AG10803 (cell line): ENCODE measurements around the gene LHFPL6.

Experiments used
- DNase-seq: peaks from one replicate; pipeline ENCODE4 v3.0.0; 2010; ENCODE audit warnings: low read depth
- H3K4me3 ChIP-seq: 2 replicates; pipeline ENCODE4 v1.5.1; 2011; ENCODE audit warnings: mild to moderate bottlenecking, low read length, control low read depth
- TF ChIP-seq, protein P1 (sequence below): conservative IDR thresholded peaks from 2 replicates; pipeline ENCODE4 v1.5.1; 2011; ENCODE audit warnings: mild to moderate bottlenecking, low read length, control low read depth, inconsistent platforms

LHFPL6 gene

DNA sequence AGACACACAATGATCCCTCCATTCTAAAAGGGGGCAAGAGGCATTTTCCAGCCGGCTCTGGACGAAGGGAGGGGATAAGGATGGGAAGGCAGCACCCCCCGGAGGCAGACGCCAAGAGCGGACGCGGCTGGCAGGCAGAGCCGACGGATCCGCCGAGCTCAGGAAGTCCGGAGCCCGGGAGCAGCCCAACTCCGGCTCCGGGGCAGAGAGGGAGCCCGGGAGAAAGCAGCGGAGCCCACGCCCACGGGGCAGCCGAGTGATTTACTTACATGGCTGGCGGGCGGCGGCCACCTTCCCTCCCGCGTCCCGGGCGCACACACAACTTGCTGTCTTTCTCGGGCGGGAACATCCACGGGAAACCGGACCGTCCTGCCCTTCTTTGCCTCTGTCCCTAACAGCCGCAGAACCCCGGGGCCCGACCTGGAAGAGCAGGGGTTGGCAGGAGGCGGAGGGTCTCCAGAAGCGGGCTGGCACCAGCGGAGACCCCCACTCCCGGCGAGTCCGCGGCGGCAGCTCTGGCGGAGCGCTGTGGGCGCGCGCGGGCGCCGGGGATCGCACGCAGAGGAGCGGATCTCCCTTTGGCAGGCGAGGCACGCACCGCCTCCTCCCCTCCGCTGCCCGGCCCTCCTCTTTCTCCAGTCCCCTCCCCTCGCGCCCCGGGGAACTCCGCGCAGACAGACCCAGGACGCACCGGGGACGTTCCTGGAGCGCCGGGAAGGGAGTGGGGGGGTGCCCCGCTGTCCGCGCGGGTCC is at the start of gene LHFPL6:
LHFPL6 (minus strand) TSS at position 580 of the 753 bp plus-strand sequence.
- H3K4me3 ChIP-seq, result peak within 1 kb of the TSS; percentile 83
- TF ChIP-seq, protein P1, sequence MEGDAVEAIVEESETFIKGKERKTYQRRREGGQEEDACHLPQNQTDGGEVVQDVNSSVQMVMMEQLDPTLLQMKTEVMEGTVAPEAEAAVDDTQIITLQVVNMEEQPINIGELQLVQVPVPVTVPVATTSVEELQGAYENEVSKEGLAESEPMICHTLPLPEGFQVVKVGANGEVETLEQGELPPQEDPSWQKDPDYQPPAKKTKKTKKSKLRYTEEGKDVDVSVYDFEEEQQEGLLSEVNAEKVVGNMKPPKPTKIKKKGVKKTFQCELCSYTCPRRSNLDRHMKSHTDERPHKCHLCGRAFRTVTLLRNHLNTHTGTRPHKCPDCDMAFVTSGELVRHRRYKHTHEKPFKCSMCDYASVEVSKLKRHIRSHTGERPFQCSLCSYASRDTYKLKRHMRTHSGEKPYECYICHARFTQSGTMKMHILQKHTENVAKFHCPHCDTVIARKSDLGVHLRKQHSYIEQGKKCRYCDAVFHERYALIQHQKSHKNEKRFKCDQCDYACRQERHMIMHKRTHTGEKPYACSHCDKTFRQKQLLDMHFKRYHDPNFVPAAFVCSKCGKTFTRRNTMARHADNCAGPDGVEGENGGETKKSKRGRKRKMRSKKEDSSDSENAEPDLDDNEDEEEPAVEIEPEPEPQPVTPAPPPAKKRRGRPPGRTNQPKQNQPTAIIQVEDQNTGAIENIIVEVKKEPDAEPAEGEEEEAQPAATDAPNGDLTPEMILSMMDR, result peak; percentile 42
- DNase-seq, result peak; percentile 77

DNA sequence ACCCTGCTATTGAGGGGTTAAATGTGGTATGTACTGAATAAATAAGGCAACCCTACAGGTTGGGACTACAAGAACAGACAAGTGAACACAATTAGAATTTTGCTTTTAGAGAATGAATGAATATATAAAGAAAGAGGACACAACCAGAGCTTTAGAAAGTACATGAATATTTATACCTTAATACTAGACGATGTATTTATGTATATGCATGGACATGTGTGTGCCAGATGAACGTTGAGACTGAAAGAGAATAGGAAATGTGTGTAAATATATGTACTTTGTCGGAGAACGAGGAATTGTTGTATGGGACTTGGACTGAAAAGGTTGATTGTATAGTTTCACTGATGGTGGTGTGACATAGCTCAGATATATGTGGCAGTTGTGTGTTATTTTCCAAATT is 43.1 kb upstream of the LHFPL6 start:
- no peak for DNase-seq
- TF ChIP-seq, protein P1, result no peak
- no peak overlapping the region for H3K4me3 ChIP-seq

DNA sequence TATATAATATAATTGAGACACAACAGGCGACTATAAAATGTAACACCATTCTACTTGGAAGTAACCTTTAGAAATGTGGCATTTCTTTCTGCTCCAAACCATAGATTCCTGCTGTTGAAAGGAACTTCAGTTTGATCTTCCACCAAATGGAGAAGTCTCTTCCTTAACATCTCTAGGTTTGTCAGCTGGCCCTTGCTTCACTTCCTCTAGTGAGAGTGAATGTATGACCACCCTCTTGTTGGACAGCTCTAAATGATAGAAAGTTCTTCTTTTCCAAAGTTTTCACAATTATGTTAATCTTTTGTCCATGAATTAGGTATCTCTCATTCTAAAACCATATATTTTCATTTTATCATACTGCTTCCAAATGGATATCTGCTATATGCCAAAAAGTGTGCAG is 38.7 kb upstream of the LHFPL6 start:
- H3K4me3 ChIP-seq, result no peak overlapping the region
- no peak for DNase-seq
- TF ChIP-seq, protein P1, result no peak

DNA sequence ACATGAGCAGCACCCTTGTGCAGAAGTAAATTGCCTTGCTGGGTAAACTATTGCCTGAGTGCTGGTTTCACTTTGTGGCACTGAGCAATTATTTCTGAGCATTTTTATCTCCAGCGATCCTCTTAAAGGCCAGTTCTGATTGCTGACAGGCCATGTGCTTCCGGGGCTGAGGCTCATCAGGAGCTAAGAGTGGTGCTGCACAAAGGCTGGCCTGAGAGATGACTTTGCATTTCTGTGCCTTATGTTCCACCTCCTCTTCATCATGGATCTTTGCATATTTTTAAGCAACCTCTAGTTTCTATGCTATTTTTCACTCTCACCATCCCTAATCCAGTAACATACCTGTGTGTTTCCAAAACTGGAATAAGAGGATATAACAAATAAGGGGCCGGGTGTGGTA is 34.9 kb upstream of the LHFPL6 start:
- DNase-seq, result no peak
- TF ChIP-seq, protein P1, result no peak
- H3K4me3 ChIP-seq, result no peak overlapping the region

DNA sequence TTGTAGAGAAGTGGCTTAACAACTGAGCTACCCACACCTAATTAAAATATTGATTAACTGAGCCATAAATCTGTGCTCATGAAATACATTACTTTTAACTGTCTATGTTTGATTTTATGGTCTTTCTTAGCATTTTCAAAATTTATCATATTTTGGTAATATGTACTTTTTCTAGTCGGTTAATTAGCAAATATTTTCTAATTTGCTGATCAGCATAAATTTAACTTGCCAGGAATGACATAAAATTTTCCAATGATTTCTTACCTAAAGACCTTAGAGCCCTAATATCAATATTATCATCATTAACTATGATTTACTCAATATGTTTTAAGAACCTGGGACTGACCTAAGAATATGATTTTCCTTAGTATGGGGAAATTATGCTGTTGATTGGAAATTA is 32.6 kb upstream of the LHFPL6 start:
- H3K4me3 ChIP-seq, result no peak overlapping the region
- TF ChIP-seq, protein P1, result no peak
- no peak for DNase-seq

DNA sequence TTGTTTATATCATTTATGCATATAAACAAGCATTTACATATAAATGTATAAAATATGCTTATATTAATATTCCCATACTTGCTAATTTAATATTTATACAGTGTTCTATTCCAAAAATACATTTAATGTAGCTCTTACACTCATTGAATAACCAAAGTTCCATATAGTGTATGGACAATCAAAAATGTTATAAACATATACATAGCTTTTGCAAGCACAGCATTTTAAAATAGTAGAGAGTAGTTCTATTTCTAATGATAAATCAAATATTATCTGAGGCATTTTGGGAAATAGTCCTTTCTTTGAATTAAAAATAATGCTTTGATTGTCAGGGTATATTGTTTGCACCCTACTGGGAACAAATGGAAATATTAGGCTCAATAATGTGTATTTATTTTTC is 30.0 kb upstream of the LHFPL6 start:
- DNase-seq, result no peak
- H3K4me3 ChIP-seq, result no peak overlapping the region
- TF ChIP-seq, protein P1, result no peak

DNA sequence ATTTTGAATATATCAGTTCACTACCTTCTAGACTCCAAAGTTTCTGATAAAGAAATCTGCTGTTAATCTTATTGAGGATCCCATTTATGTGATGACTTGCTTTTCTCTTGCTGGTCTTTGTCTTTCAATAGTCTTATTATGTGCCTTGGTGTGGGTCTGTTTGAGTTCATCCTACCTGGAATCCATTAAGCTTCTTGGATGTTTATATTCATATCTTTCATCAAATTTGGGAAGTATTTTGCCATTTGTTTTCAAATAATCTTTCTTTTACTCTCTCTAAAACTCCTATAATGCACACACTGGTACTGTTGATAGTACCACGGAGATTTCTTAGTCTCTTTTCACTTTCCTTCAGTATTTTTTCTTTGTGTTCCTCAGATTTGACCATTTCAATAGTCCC is 28.3 kb upstream of the LHFPL6 start:
- no peak overlapping the region for H3K4me3 ChIP-seq
- TF ChIP-seq, protein P1, result no peak
- DNase-seq, result no peak
